Measurements from ENCODE around the gene ROPN1B. TPM values are rescaled to one million over a fixed set of nuclear protein-coding genes. Genes with fewer than 3 reads are reported as not detected.
"Not testable (repeated sequence)": the region's sequence is repeated elsewhere in the genome, so short reads cannot be mapped to it uniquely, and the experiment has no call there.

ROPN1B gene
- total RNA-seq, 1 experiment from 2014 or later, result 0.26 TPM

DNA sequence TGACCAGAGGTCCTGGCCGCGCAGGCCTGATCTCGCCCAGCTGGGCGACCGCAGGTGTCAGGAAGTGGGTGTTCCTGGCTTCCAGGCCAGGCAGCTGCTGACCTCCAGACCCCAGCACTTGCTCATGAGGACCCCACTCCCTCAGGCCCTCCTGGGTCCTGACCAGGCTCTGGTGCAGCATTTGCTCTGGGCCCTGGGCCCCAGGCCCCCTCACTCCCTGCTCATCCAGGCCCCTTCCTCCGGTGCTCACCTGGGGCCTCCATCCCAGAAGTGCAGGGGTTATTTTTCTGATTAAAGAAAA lies 7.7 kb upstream of the ROPN1B start:
- intact Hi-C loops (cut with micrococcal nuclease; ENCODE audit: unreplicated experiment) (no loop called here), in situ Hi-C loops (cut with HindIII; ENCODE audit: low pct_unique_long_range_greater_than_20kb, low sequenced_read_pairs) (no loop called here)
- H3K27me3 ChIP-seq (ENCODE audit: control insufficient read depth, insufficient read depth, low read length), result peaks cover 7% of the 10 kb centered on the region
- no peaks in the 10 kb centered on the region for H3K4me1 ChIP-seq (ENCODE audit: control insufficient read depth, insufficient read depth, low read length)
- H3K4me3 ChIP-seq (ENCODE audit: low read depth in 2 of 2, low read length in 2 of 2), result no peak overlapping the region
- H3K27ac ChIP-seq (ENCODE audit: low read length), result no peak overlapping the region
- ATAC-seq (no peak), DNase-seq (ENCODE audit: low read depth, low spot score) (no peak)
- TF ChIP-seq, protein P1, sequence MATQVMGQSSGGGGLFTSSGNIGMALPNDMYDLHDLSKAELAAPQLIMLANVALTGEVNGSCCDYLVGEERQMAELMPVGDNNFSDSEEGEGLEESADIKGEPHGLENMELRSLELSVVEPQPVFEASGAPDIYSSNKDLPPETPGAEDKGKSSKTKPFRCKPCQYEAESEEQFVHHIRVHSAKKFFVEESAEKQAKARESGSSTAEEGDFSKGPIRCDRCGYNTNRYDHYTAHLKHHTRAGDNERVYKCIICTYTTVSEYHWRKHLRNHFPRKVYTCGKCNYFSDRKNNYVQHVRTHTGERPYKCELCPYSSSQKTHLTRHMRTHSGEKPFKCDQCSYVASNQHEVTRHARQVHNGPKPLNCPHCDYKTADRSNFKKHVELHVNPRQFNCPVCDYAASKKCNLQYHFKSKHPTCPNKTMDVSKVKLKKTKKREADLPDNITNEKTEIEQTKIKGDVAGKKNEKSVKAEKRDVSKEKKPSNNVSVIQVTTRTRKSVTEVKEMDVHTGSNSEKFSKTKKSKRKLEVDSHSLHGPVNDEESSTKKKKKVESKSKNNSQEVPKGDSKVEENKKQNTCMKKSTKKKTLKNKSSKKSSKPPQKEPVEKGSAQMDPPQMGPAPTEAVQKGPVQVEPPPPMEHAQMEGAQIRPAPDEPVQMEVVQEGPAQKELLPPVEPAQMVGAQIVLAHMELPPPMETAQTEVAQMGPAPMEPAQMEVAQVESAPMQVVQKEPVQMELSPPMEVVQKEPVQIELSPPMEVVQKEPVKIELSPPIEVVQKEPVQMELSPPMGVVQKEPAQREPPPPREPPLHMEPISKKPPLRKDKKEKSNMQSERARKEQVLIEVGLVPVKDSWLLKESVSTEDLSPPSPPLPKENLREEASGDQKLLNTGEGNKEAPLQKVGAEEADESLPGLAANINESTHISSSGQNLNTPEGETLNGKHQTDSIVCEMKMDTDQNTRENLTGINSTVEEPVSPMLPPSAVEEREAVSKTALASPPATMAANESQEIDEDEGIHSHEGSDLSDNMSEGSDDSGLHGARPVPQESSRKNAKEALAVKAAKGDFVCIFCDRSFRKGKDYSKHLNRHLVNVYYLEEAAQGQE (IDR thresholded peaks at IDR 0.05; ENCODE audit: insufficient read depth in 1 of 2, low read depth in 2 of 2, low read length in 1 of 2), result no peak
- TF ChIP-seq CTCF (IDR thresholded peaks at IDR 0.05), result no peak
- TF ChIP-seq TCF7L2 (IDR thresholded peaks at IDR 0.05; ENCODE audit: low read depth, low read length), result no peak
- no peak for TF ChIP-seq SIN3A (IDR thresholded peaks at IDR 0.05; ENCODE audit: borderline replicate concordance, insufficient read depth, low read depth, low read length)
- TF ChIP-seq POLR2AphosphoS5 (IDR thresholded peaks at IDR 0.05; ENCODE audit: low read depth, low read length), result no peak
- ChIA-PET POLR2A (interaction anchor here (0.6 kb wide), 1 partner anchor 132 kb away, joined by 3 read pairs; no protein-coding TSS in a partner anchor), CTCF (no interaction called here)
- no TSS peak for BruUV-seq (replicated peaks)
- no peaks in the 10 kb centered on the region for H3K36me3 ChIP-seq (ENCODE audit: control insufficient read depth, insufficient read depth, low read length)
- no peaks in the 10 kb centered on the region for H3K9me3 ChIP-seq (ENCODE audit: control insufficient read depth, insufficient read depth, low read depth, low read length)

GRCh38 chr3:125963834-125964233 lies 5.1 kb upstream of the ROPN1B start:
- CTCF ChIA-PET; DNase-seq (ENCODE audit: low read depth, low spot score); H3K9me3 ChIP-seq (ENCODE audit: control insufficient read depth, insufficient read depth, low read depth, low read length); in situ Hi-C loops (cut with HindIII; ENCODE audit: low pct_unique_long_range_greater_than_20kb, low sequenced_read_pairs); intact Hi-C loops (cut with micrococcal nuclease; ENCODE audit: unreplicated experiment); BruUV-seq (replicated peaks); POLR2A ChIA-PET; H3K4me1 ChIP-seq (ENCODE audit: control insufficient read depth, insufficient read depth, low read length); H3K36me3 ChIP-seq (ENCODE audit: control insufficient read depth, insufficient read depth, low read length); ATAC-seq; H3K27ac ChIP-seq (ENCODE audit: low read length); H3K4me3 ChIP-seq (ENCODE audit: low read depth in 2 of 2, low read length in 2 of 2): not testable (repeated sequence)
- TF ChIP-seq, protein P1 (IDR thresholded peaks at IDR 0.05; ENCODE audit: insufficient read depth in 1 of 2, low read depth in 2 of 2, low read length in 1 of 2), result peak; percentile 11 to 72; a peak in 2 of 4 replicates
- peaks cover 12% of the 10 kb centered on the region for H3K27me3 ChIP-seq (ENCODE audit: control insufficient read depth, insufficient read depth, low read length)
